H9 (cell line): Measurements from ENCODE around the gene ABCD4. TPM values are rescaled to one million over a fixed set of nuclear protein-coding genes. Genes with fewer than 3 reads are reported as not detected.

Source experiments
- DNase-seq: peaks from one replicate; pipeline ENCODE4 v3.0.0-alpha.2; 2017
- H2AFZ ChIP-seq: one replicate; pipeline ENCODE4 v1.6.1; 2013; ENCODE audit warnings: mild to moderate bottlenecking, low read length, control low read depth, moderate library complexity
- H2AK5ac ChIP-seq: 2 replicates; pipeline ENCODE4 v1.6.1; 2013; ENCODE audit warnings: low read length, control low read depth, mixed read lengths; ENCODE audit not compliant: insufficient read length
- H2BK120ac ChIP-seq: one replicate; pipeline ENCODE4 v1.6.1; 2013; ENCODE audit warnings: low read depth, mild to moderate bottlenecking, low read length, control low read depth, inconsistent platforms; ENCODE audit not compliant: poor library complexity, severe bottlenecking
- H2BK12ac ChIP-seq: 2 replicates; pipeline ENCODE4 v1.6.1; 2013; ENCODE audit warnings: low read length, control low read depth, mixed read lengths, low read depth; ENCODE audit not compliant: insufficient read length
- H2BK15ac ChIP-seq: 2 replicates; pipeline ENCODE4 v1.6.1; 2013; ENCODE audit warnings: low read depth, low read length, control low read depth
- H2BK20ac ChIP-seq: one replicate; pipeline ENCODE4 v1.6.1; 2013; ENCODE audit warnings: low read depth, mild to moderate bottlenecking, low read length, control low read depth, inconsistent platforms; ENCODE audit not compliant: poor library complexity, severe bottlenecking
- H2BK5ac ChIP-seq: 2 replicates; pipeline ENCODE4 v1.6.1; 2013; ENCODE audit warnings: low read length, control low read depth, mixed read lengths; ENCODE audit not compliant: insufficient read length
- H3K14ac ChIP-seq: 2 replicates; pipeline ENCODE4 v1.6.1; 2013; ENCODE audit warnings: low read length, control low read depth; ENCODE audit not compliant: insufficient read depth
- H3K18ac ChIP-seq: 2 replicates; pipeline ENCODE4 v1.6.1; 2013; ENCODE audit warnings: low read depth, mild to moderate bottlenecking, mixed read lengths, low read length, control low read depth; ENCODE audit not compliant: insufficient read length
- H3K23ac ChIP-seq: 2 replicates; pipeline ENCODE4 v1.6.1; 2013; ENCODE audit warnings: low read length, control low read depth, mixed read lengths, low read depth; ENCODE audit not compliant: insufficient read length
- H3K23me2 ChIP-seq: 2 replicates; pipeline ENCODE4 v1.6.1; 2013; ENCODE audit warnings: low read depth, mild to moderate bottlenecking, mixed read lengths, low read length, control low read depth; ENCODE audit not compliant: insufficient read length, poor library complexity, severe bottlenecking
- H3K27ac ChIP-seq: 2 replicates; pipeline ENCODE4 v1.5.1; 2013; ENCODE audit warnings: low read length, control low read depth, mixed read lengths, low read depth; ENCODE audit not compliant: insufficient read length
- H3K27me3 ChIP-seq: 2 replicates; pipeline ENCODE4 v1.6.1; 2013; ENCODE audit warnings: low read length, control low read depth, inconsistent platforms; ENCODE audit not compliant: insufficient read depth
- H3K4ac ChIP-seq: 2 replicates; pipeline ENCODE4 v1.6.1; 2013; ENCODE audit warnings: low read depth, mild to moderate bottlenecking, control low read depth, inconsistent platforms, low read length, moderate library complexity
- H3K4me1 ChIP-seq: 2 replicates; pipeline ENCODE4 v1.6.1; 2013; ENCODE audit warnings: low read length, control low read depth, inconsistent platforms; ENCODE audit not compliant: insufficient read depth
- H3K4me2 ChIP-seq: 2 replicates; pipeline ENCODE4 v1.6.1; 2013; ENCODE audit warnings: low read length, control low read depth, mixed read lengths; ENCODE audit not compliant: insufficient read length, insufficient read depth
- H3K56ac ChIP-seq: 2 replicates; pipeline ENCODE4 v1.6.1; 2013; ENCODE audit warnings: low read depth, mild to moderate bottlenecking, mixed read lengths, low read length, control low read depth; ENCODE audit not compliant: insufficient read length
- H3K79me1 ChIP-seq: 2 replicates; pipeline ENCODE4 v1.6.1; 2013; ENCODE audit warnings: low read depth, mild to moderate bottlenecking, moderate library complexity, low read length, control low read depth, inconsistent platforms; ENCODE audit not compliant: insufficient read depth, poor library complexity, severe bottlenecking
- H3K79me2 ChIP-seq: 2 replicates; pipeline ENCODE4 v1.6.1; 2013; ENCODE audit warnings: low read length, control low read depth, inconsistent platforms; ENCODE audit not compliant: insufficient read depth
- H3K9ac ChIP-seq: 2 replicates; pipeline ENCODE4 v1.6.1; 2013; ENCODE audit warnings: low read length, control low read depth, mixed read lengths; ENCODE audit not compliant: insufficient read length; ENCODE audit errors: extremely low read depth
- H3K9me3 ChIP-seq: one replicate; pipeline ENCODE4 v1.6.1; 2013; ENCODE audit warnings: low read depth, low read length, inconsistent platforms; ENCODE audit not compliant: control insufficient read depth
- H3T11ph ChIP-seq: one replicate; pipeline ENCODE4 v1.6.1; 2013; ENCODE audit warnings: mild to moderate bottlenecking, low read length, control low read depth, inconsistent platforms
- H4K20me1 ChIP-seq: one replicate; pipeline ENCODE4 v1.6.1; 2013; ENCODE audit not compliant: control insufficient read depth, insufficient read length, insufficient read depth
- H4K5ac ChIP-seq: 2 replicates; pipeline ENCODE4 v1.6.1; 2013; ENCODE audit warnings: low read depth, mild to moderate bottlenecking, mixed read lengths, low read length, control low read depth; ENCODE audit not compliant: insufficient read length
- H4K8ac ChIP-seq: replicated peaks from 2 replicates; pipeline ENCODE4 v1.6.1; 2013; ENCODE audit warnings: low read length, control low read depth, mixed read lengths, low read depth; ENCODE audit not compliant: insufficient read length
- H4K91ac ChIP-seq: 2 replicates; pipeline ENCODE4 v1.6.1; 2013; ENCODE audit warnings: low read depth, mild to moderate bottlenecking, moderate library complexity, mixed read lengths, low read length, control low read depth; ENCODE audit not compliant: insufficient read length
- H3K27ac Mint-ChIP-seq, 3 experiments: 2 replicates in 2 of 3; 3 replicates in 1 of 3; pipeline ENCODE4 v1.8.0; 2020 to 2021; ENCODE audit warnings: mixed read lengths in 3 of 3, mild to moderate bottlenecking in 1 of 3, moderate library complexity in 1 of 3
- H3K27me3 Mint-ChIP-seq: 2 replicates; pipeline ENCODE4 v1.8.0; 2021; ENCODE audit warnings: low read depth, mild to moderate bottlenecking, moderate library complexity, mixed read lengths
- H3K36me3 Mint-ChIP-seq, 3 experiments: 2 replicates in 2 of 3; 3 replicates in 1 of 3; pipeline ENCODE4 v1.8.0; 2020 to 2021; ENCODE audit warnings: low read depth in 3 of 3, mixed read lengths in 3 of 3; ENCODE audit not compliant: insufficient read depth in 1 of 3
- H3K4me1 Mint-ChIP-seq, 2 experiments: 2 replicates each; pipeline ENCODE4 v1.8.0; 2020; ENCODE audit warnings: mixed read lengths in 2 of 2
- H3K4me3 Mint-ChIP-seq, 2 experiments: 2 replicates in 1 of 2; 3 replicates in 1 of 2; pipeline ENCODE4 v1.8.0; 2020 to 2021; ENCODE audit warnings: mild to moderate bottlenecking in 2 of 2, mixed read lengths in 2 of 2, moderate library complexity in 1 of 2
- H3K9me3 Mint-ChIP-seq, 2 experiments: 2 replicates in 1 of 2; 3 replicates in 1 of 2; pipeline ENCODE4 v1.8.0; 2020; ENCODE audit warnings: mild to moderate bottlenecking in 2 of 2, mixed read lengths in 2 of 2, moderate library complexity in 1 of 2
- WGBS: extraction: QIAGEN DNeasy Blood & Tissue Kit; methylation state at CpG from one replicate; pipeline ENCODE4 v1.1.7; 2013; ENCODE audit warnings: missing lambda C conversion rate, low lambda C conversion rate, mixed read lengths; ENCODE audit not compliant: insufficient read length; ENCODE audit errors: extremely low coverage; 5-methylcytosine and 5-hydroxymethylcytosine counted together
- total RNA-seq: library from RNA; stranded (reverse); gene quantifications from 2 replicates; pipeline ENCODE4 v1.2.1, GENCODE V29; 2021
- TF ChIP-seq, protein P1 (sequence below): fragments of 200-600 bp; sonication (generic); conservative IDR thresholded peaks from 3 replicates; pipeline ENCODE4 v1.8.0; 2021; ENCODE audit warnings: antibody characterized with exemption, mild to moderate bottlenecking

Gene ABCD4
- total RNA-seq, 1 experiment from 2014 or later, result 80.9 TPM

- TF ChIP-seq, protein P1, sequence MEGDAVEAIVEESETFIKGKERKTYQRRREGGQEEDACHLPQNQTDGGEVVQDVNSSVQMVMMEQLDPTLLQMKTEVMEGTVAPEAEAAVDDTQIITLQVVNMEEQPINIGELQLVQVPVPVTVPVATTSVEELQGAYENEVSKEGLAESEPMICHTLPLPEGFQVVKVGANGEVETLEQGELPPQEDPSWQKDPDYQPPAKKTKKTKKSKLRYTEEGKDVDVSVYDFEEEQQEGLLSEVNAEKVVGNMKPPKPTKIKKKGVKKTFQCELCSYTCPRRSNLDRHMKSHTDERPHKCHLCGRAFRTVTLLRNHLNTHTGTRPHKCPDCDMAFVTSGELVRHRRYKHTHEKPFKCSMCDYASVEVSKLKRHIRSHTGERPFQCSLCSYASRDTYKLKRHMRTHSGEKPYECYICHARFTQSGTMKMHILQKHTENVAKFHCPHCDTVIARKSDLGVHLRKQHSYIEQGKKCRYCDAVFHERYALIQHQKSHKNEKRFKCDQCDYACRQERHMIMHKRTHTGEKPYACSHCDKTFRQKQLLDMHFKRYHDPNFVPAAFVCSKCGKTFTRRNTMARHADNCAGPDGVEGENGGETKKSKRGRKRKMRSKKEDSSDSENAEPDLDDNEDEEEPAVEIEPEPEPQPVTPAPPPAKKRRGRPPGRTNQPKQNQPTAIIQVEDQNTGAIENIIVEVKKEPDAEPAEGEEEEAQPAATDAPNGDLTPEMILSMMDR, result no peak
- Histone ChIP-seq H2BK15ac (no peak overlapping the region), H3K9ac (no peak overlapping the region), H3K56ac (no peak overlapping the region), H3K27me3 (no peaks in the 10 kb centered on the region), H2BK5ac (no peak overlapping the region), H2BK12ac (no peak overlapping the region), H3K23me2 (no peaks in the 10 kb centered on the region), H3K23ac (no peak overlapping the region), H2BK20ac (no peak overlapping the region), H2AK5ac (no peak overlapping the region), H2AFZ (no peak overlapping the region), H4K91ac (no peak overlapping the region), H4K8ac (no peak overlapping the region), H4K5ac (no peak overlapping the region), H3K14ac (no peak overlapping the region), H3K18ac (no peak overlapping the region), H3K27ac (no peak overlapping the region), H2BK120ac (no peak overlapping the region), H4K20me1 (no peaks in the 10 kb centered on the region), H3K4me1 (no peaks in the 10 kb centered on the region), H3K79me1 (no peaks in the 10 kb centered on the region), H3K4me2 (no peak overlapping the region), H3K79me2 (no peaks in the 10 kb centered on the region), H3K9me3 (no peaks in the 10 kb centered on the region), H3T11ph (no peak overlapping the region), H3K4ac (no peak overlapping the region)
- no CpG with 5 or more reads among the region's 4 CpGs for WGBS
- Mint-ChIP-seq H3K27ac (no peak overlapping the region), H3K4me3 (no peak overlapping the region), H3K36me3 (no peaks in the 10 kb centered on the region), H3K4me1 (peaks cover 3 to 4% of the 10 kb centered on the region in 2 experiments; a peak in 1 of 4 replicates), H3K27me3 (no peaks in the 10 kb centered on the region; the same call in 1 of the 2 replicates), H3K9me3 (no peaks in the 10 kb centered on the region)
- DNase-seq, result no peak
Observed at GRCh38 chr14:74314576-74314975, 11.8 kb upstream of the ABCD4 start.
